Fibroblast of upper back skin (primary cell): ENCODE results near the gene CD86.
"Not testable (repeated sequence)": the region's sequence is repeated elsewhere in the genome, so short reads cannot be mapped to it uniquely, and the experiment has no call there.

ENCODE experiments used
- DNase-seq: peaks from one replicate; pipeline ENCODE4 v3.0.0-alpha.2; 2013

Gene CD86

GRCh38 chr3:122094693-122095092, 39.5 kb downstream of the CD86 start:
- DNase-seq: no peak

- DNase-seq: no peak
Observed at GRCh38 chr3:122097141-122097540, 42.0 kb downstream of the CD86 start.

GRCh38 chr3:122098611-122099010, 43.4 kb downstream of the CD86 start:
- DNase-seq: no peak

- DNase-seq: no peak
Observed at GRCh38 chr3:122099255-122099654, 44.1 kb downstream of the CD86 start.

GRCh38 chr3:122100083-122100482, 44.9 kb downstream of the CD86 start:
- no peak for DNase-seq

GRCh38 chr3:122100591-122101463, 45.7 kb downstream of the CD86 start:
- DNase-seq: no peak

GRCh38 chr3:122101646-122102045, 46.5 kb downstream of the CD86 start:
- peak; percentile 44 for DNase-seq

GRCh38 chr3:122102191-122102935, 47.2 kb downstream of the CD86 start:
- no peak for DNase-seq

- no peak for DNase-seq
Observed at GRCh38 chr3:122103821-122104514, 48.8 kb downstream of the CD86 start.

GRCh38 chr3:122104515-122105194, 49.5 kb downstream of the CD86 start:
- no peak for DNase-seq

GRCh38 chr3:122105626-122106025, 50.5 kb downstream of the CD86 start:
- no peak for DNase-seq

GRCh38 chr3:122107171-122107570, 52.0 kb downstream of the CD86 start:
- DNase-seq: no peak

GRCh38 chr3:122111974-122112373, 56.8 kb downstream of the CD86 start:
- DNase-seq: no peak

GRCh38 chr3:122112754-122113153, 57.6 kb downstream of the CD86 start:
- no peak for DNase-seq

- DNase-seq: no peak
Observed at GRCh38 chr3:122123850-122124249, 68.7 kb downstream of the CD86 start.

GRCh38 chr3:122132949-122133540, 77.9 kb downstream of the CD86 start:
- no peak for DNase-seq

- DNase-seq: no peak
Observed at GRCh38 chr3:122146466-122146865, 91.3 kb downstream of the CD86 start.

GRCh38 chr3:122148941-122149627, 93.9 kb downstream of the CD86 start:
- no peak for DNase-seq

- DNase-seq: peak; percentile 1
Observed at GRCh38 chr3:122151480-122151879, 96.3 kb downstream of the CD86 start.

- DNase-seq: not testable (repeated sequence)
Observed at GRCh38 chr3:122164983-122165382, 109.8 kb downstream of the CD86 start.

- no peak for DNase-seq
Observed at GRCh38 chr3:122167630-122168029, 112.5 kb downstream of the CD86 start.

- DNase-seq: no peak
Observed at GRCh38 chr3:122168044-122168443, 112.9 kb downstream of the CD86 start.
